GM21737 (cell line): ENCODE results near the gene NRXN2.
"Not testable (repeated sequence)": the region's sequence is repeated elsewhere in the genome, so short reads cannot be mapped to it uniquely, and the experiment has no call there.

Experiments
- ATAC-seq: cut with Tn5 transposase; IDR thresholded peaks from one replicate; pipeline ENCODE4 v1.9.1; 2021; ENCODE audit warnings: mild to moderate bottlenecking, moderate library complexity; ENCODE audit not compliant: unreplicated experiment

NRXN2 gene

DNA sequence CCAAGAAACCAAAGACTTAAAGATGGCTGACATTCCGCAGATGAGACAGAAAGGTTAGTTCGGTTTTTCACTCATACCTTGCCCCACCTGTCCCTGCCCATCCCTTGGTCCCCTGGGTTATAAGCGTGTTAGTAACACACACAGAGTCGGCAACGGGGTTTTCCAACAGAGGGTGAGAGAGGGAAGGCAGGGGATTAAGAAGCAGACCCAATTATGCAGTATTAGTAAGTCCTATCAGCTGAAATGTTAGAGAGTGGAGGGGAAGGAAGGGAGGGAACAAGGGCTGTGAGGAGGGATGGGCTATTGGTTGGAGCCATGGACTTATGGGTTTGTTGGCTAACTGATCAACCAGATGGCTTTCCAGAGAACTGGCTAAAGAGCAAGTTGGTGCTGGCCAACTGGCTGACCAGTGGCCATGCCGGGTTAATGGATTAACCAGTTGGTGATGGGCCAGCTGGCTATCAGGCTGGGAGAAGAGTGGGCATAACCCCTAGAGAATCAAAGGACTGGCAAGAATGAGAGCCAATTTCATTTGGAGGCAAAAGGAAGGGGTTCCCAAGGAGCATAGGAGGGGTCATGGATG lies 45.5 kb downstream of the NRXN2 start:
- ATAC-seq, result no peak

GRCh38 chr11:64676261-64676615 lies 46.8 kb downstream of the NRXN2 start:
- ATAC-seq, result no peak

- ATAC-seq, result no peak
These were observed 47.3 kb downstream of the NRXN2 start for GRCh38 chr11:64675450-64676260.

- ATAC-seq, result no peak
These were observed 48.2 kb downstream of the NRXN2 start for GRCh38 chr11:64674774-64675173.

GRCh38 chr11:64673279-64673678 lies 49.7 kb downstream of the NRXN2 start:
- no peak for ATAC-seq

DNA sequence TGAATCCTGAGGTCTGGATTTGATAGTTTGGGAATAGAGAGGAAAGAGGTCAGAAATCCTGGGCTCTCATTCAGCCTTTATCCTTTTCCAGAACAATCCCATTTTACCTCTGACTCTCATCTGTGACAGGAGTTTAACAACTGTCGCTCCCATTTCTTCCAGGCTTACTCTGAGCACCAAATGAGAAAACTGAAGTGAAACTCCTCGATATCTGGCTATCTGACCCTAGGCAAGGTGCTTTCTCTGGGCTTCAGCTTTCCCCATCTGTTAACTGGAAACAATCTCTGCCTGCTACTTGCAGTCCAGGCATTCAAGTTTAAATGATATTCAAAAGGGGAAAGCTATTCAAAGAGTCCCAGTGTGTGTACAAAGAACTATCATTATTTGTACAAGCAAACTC lies 50.1 kb downstream of the NRXN2 start:
- ATAC-seq, result no peak

GRCh38 chr11:64670975-64671374 lies 52.0 kb downstream of the NRXN2 start:
- no peak for ATAC-seq

DNA sequence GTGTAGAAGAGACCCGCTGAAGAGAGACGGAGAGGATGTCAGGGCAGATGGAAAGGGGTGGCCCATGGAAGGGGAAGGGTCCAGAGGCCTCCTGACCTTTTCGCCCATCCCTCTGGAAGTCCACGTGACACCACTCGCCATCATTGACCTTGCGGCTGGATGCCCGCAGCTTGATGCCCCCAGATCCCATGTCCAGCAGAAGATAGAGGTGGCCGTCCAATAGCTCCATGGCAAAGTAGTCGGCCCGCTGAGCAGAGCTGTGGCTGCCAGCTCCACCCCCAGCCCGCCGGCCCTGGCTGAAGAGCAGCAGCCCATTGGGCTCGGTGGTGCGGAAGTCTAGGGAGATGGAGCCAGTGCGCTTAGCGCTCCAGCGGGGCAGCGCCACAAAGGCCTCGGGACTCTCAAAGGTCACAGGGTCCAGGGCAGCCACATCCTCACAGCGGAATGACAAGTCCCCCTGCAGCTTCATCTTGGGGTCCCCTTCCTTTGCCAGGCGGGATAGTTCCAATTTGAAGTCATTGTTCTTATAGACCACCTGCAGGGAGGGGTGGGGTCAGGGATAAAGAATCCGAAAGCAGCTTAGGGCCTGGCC lies 55.7 kb downstream of the NRXN2 start:
- no peak for ATAC-seq

DNA sequence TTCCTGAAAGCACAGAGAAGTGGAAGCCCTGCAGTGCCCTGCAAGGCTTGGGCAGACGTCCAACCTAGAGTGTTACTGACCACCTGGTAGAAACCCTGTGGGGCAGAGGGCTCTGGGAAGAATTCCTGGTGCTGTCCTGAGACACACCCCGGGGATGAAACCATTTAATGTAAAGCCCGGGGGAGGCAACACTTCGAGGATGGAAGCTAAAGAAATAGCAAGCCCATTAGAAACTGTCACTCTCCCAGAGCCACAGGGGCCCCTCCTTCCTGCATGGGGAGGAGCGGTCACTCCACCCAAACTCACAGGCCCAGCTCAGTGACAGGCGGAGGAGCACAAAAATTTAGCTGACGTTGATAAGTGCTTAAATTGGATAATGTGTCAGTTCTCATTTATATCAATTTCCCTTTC lies 57.6 kb downstream of the NRXN2 start:
- ATAC-seq, result no peak

DNA sequence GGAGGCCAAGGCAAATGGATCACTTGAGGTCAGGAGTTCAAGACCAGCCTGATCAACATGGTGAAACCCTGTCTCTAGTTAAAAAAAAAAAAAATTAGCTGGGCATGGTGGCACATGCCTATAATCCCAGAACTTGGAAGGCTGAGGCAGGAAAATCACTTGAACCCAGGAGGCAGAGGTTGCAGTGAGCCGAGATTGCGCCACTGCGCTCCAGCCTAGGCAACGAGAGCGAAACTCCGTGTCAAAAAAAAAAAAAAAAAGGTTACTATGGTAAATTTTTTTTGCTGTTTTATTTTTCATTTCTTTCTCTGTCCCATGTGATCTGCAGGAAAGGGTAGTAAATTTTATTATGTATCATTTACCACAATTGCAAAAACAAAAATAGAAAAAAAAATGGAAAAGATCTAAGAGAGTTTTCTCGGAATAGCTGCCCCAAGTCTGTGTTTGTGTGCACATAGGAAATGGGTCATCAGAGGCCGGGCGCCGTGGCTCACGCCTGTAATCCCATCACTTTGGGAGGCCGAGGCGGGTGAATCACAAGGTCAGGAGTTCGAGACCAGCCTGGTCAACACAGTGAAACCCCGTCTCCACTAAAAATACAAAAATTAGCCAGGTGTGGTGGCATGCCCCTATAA lies 58.6 kb downstream of the NRXN2 start:
- ATAC-seq, result not testable (repeated sequence)

- no peak for ATAC-seq
These were observed 59.3 kb downstream of the NRXN2 start for GRCh38 chr11:64663656-64664055.

DNA sequence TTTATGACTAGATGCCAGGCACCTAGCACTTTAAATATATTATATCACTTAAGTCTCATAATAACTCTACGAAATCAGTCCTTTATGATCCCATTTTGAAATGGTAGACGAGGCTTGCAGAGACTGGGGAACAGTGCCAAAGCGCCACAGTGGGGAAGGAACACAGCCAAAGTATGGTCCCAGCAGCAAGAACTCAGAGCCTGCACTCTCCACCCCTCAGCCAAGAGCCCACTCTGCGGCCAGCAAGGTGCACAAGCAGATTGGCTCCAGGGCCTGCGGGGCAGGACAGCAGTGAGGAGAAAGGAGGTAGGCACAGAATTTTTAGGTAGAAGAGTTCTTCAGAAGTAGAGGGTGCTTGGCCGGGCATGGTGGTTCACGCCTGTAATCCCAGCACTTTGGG lies 61.4 kb downstream of the NRXN2 start:
- no peak for ATAC-seq

GRCh38 chr11:64661146-64661545 lies 61.9 kb downstream of the NRXN2 start:
- no peak for ATAC-seq

DNA sequence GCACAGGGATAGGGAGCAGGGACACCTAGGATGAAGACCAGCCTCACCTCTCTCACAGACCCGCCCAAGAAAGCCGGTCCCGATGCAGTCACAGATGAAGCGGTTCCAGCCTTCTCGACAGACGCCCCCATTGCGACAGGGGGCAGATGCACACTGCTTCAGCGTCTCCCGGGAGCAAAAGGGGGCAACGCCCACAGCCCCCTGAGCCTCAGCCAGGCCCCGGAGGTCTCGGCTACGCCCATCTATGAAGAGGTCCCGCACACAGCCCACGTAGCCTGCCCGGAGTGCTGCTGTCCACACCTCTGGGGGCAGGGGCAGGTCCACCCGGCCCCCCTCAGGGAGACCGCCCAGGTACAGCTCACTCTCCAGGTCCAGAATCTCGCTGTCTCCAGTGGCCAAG lies 62.3 kb downstream of the NRXN2 start:
- no peak for ATAC-seq

DNA sequence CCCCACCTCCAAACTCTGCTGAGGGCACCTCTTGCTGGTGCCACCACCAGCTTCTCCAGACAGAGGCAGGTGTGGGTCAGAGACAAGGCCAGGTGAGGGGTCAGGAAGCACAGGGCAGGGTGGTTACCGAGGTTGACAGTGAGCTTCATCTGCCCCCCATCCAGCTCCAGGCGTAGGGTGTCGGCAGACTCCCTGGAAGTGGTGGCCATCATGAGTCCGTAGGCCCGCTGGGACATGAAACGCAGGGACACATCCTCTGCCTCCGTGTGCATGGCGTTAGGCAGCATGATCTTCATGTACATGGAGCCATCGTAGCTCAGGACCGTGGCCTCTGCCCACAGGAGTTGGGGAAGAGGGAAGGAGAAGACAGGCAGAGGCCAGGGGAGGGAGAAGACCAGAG lies 62.8 kb downstream of the NRXN2 start:
- ATAC-seq, result no peak

- no peak for ATAC-seq
These were observed 63.4 kb downstream of the NRXN2 start for GRCh38 chr11:64659417-64660144.

DNA sequence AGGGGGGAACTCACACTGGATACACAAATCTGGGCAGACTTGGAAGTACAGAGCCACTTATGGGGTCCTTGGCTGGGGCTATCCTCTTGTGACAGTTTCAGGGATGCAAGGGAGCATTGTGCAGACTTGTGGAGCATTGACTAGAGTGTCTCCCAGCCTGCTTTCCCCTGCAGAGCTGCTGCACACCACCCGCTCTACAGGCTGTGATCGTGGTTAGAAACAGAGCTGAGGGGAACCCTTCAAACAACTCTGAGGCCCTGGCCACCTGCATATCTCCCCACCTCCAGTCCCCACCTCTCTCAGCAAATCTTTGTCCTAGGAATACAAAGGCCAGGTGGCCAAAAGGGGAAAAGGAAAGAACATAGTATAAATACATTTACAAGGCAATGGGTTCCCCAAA lies 64.7 kb downstream of the NRXN2 start:
- no peak for ATAC-seq

DNA sequence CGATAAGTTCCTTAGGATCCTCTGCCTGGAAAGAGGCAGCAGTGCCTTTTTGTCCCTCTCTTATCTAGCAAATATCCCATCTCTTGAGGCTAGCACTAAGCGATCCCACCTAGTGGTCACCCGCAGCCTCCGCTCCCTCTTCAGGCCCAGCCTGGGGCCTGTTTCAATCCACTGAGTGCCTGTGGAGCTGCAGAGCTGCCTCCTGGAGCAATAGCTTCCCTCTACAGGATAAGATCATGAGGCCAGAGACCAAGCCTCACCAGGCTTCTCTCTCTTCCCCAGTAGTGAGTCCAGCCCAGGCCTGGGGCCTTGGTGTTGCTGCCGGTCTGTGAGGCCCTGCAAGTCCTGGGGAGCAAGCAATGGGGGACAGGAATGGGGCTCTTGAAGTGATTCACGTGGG lies 66.1 kb downstream of the NRXN2 start:
- no peak for ATAC-seq

- no peak for ATAC-seq
These were observed 66.9 kb downstream of the NRXN2 start for GRCh38 chr11:64655941-64656601.

DNA sequence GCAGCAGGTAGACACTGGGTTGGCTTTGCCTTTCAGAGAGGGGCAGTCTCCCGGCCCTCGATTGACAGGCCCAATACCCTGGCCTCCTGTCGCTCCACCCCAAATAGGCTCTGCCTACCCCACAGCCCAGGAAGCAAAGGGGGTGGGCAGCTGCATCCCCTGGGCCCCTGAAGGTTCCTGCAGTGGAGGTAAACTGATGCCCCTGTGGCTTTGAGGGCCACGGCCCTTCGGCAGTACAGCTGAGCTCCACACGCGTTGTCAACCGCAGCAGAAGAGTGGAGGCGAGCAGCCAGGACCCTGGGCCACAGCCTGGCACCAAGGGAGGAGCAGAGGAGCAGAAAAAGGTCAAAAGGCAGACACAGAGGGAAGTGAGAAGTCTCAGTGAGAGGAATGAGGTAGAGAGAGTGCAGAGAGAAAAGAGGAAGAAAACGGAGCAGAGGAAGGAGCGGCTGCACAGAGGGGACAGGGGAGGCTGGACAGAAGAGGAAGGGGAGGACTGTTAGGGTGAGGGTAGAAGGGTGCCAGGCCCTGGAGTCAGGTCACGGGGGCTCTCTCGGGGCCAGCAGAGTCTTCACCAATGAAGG lies 67.9 kb downstream of the NRXN2 start:
- no peak for ATAC-seq
